Mesodermal cell (in vitro differentiated cells): Measurements from ENCODE around the gene RNF152.

Experiments used
- H3K27ac ChIP-seq: 2 replicates; pipeline ENCODE4 v1.7.0; 2013; ENCODE audit warnings: mild to moderate bottlenecking, low read depth, low read length, moderate library complexity; ENCODE audit not compliant: severe bottlenecking
- H3K36me3 ChIP-seq: 2 replicates; pipeline ENCODE4 v1.7.1; 2013; ENCODE audit warnings: mild to moderate bottlenecking, low read length, moderate library complexity; ENCODE audit not compliant: control insufficient read depth, insufficient read depth
- H3K4me1 ChIP-seq: one replicate; pipeline ENCODE4 v1.7.1; 2013; ENCODE audit warnings: mild to moderate bottlenecking, low read length; ENCODE audit not compliant: insufficient read depth, control insufficient read depth, poor library complexity, severe bottlenecking
- H3K4me3 ChIP-seq: 2 replicates; pipeline ENCODE4 v1.7.0; 2013; ENCODE audit warnings: low read length, control low read depth, mild to moderate bottlenecking; ENCODE audit not compliant: insufficient read depth, poor library complexity, severe bottlenecking; ENCODE audit errors: extremely low read depth
- H3K9me3 ChIP-seq: 2 replicates; pipeline ENCODE4 v1.7.1; 2013; ENCODE audit warnings: mild to moderate bottlenecking, low read length, moderate library complexity; ENCODE audit not compliant: control insufficient read depth
- WGBS, 2 experiments: methylation state at CpG; one replicate each; pipeline ENCODE4 v1.1.5; 2013; ENCODE audit warnings: missing lambda C conversion rate in 2 of 2; ENCODE audit not compliant: insufficient coverage in 2 of 2; 5-methylcytosine and 5-hydroxymethylcytosine counted together

RNF152 gene

GRCh38 chr18:61853855-61854254 lies 39.0 kb downstream of the RNF152 start:
- WGBS, 2 experiments = 93 to 96% methylated on average over 3 of the region's 3 CpGs
- no peak overlapping the region for H3K4me3 ChIP-seq

GRCh38 chr18:61852496-61852895 lies 40.3 kb downstream of the RNF152 start:
- H3K36me3 ChIP-seq = peaks cover 65% of the 10 kb centered on the region
- H3K9me3 ChIP-seq = no peaks in the 10 kb centered on the region
- H3K27ac ChIP-seq = no peak overlapping the region
- WGBS, 2 experiments = 91% methylated on average over 1 of the region's 1 CpG; no CpG with 5 or more reads in 1 of the 2 experiments
- H3K4me3 ChIP-seq = no peak overlapping the region
- peaks cover 34% of the 10 kb centered on the region for H3K4me1 ChIP-seq

More at GRCh38 chr18:61853855-61854254, 39.0 kb downstream of the RNF152 start:
- Histone ChIP-seq H3K9me3 (no peaks in the 10 kb centered on the region), H3K27ac (no peak overlapping the region), H3K4me1 (peaks cover 37% of the 10 kb centered on the region), H3K36me3 (peaks cover 58% of the 10 kb centered on the region)

- Histone ChIP-seq H3K9me3 (no peaks in the 10 kb centered on the region), H3K4me1 (peaks cover 29% of the 10 kb centered on the region), H3K36me3 (peaks cover 69% of the 10 kb centered on the region), H3K4me3 (no peak overlapping the region), H3K27ac (no peak overlapping the region)
- WGBS, 2 experiments = 73 to 100% methylated on average over 1 to 3 of the region's 3 CpGs
These were observed 40.8 kb downstream of the RNF152 start for GRCh38 chr18:61851940-61852451.

GRCh38 chr18:61851279-61851678 lies 41.5 kb downstream of the RNF152 start:
- Histone ChIP-seq H3K4me3 (no peak overlapping the region), H3K4me1 (peaks cover 23% of the 10 kb centered on the region), H3K36me3 (peaks cover 67% of the 10 kb centered on the region), H3K27ac (no peak overlapping the region), H3K9me3 (no peaks in the 10 kb centered on the region)
- WGBS, 2 experiments = 90% methylated on average over 2 of the region's 3 CpGs; no CpG with 5 or more reads in 1 of the 2 experiments

- 93 to 95% methylated on average over 2 of the region's 3 CpGs for WGBS, 2 experiments
- Histone ChIP-seq H3K27ac (no peak overlapping the region), H3K9me3 (no peaks in the 10 kb centered on the region), H3K36me3 (peaks cover 65% of the 10 kb centered on the region), H3K4me1 (peaks cover 23% of the 10 kb centered on the region), H3K4me3 (no peak overlapping the region)
These were observed 42.1 kb downstream of the RNF152 start for GRCh38 chr18:61850756-61851155.

GRCh38 chr18:61847164-61847791 lies 45.5 kb downstream of the RNF152 start:
- H3K4me3 ChIP-seq = no peak overlapping the region
- no peaks in the 10 kb centered on the region for H3K9me3 ChIP-seq
- H3K36me3 ChIP-seq = peaks cover 81% of the 10 kb centered on the region
- WGBS, 2 experiments = 91% methylated on average over 5 to 7 of the region's 7 CpGs
- no peak overlapping the region for H3K27ac ChIP-seq
- H3K4me1 ChIP-seq = peaks cover 3% of the 10 kb centered on the region

- peaks cover 3% of the 10 kb centered on the region for H3K4me1 ChIP-seq
- H3K27ac ChIP-seq = no peak overlapping the region
- H3K4me3 ChIP-seq = no peak overlapping the region
- WGBS, 2 experiments = 93 to 100% methylated on average over 5 to 6 of the region's 7 CpGs
- no peaks in the 10 kb centered on the region for H3K9me3 ChIP-seq
- peaks cover 85% of the 10 kb centered on the region for H3K36me3 ChIP-seq
These were observed 47.6 kb downstream of the RNF152 start for GRCh38 chr18:61845197-61845596.

- 100% methylated on average over 1 of the region's 4 CpGs; no CpG with 5 or more reads in 1 of the 2 experiments for WGBS, 2 experiments
These were observed 48.1 kb downstream of the RNF152 start for GRCh38 chr18:61844726-61845125.

GRCh38 chr18:61842146-61842545 lies 50.7 kb downstream of the RNF152 start:
- peaks cover 87% of the 10 kb centered on the region for H3K36me3 ChIP-seq
- 86 to 93% methylated on average over 2 of the region's 2 CpGs for WGBS, 2 experiments
- H3K4me1 ChIP-seq = no peaks in the 10 kb centered on the region
- no peak overlapping the region for H3K4me3 ChIP-seq
- no peaks in the 10 kb centered on the region for H3K9me3 ChIP-seq
- H3K27ac ChIP-seq = no peak overlapping the region

More at GRCh38 chr18:61844726-61845125, 48.1 kb downstream of the RNF152 start:
- Histone ChIP-seq H3K36me3 (peaks cover 86% of the 10 kb centered on the region), H3K27ac (no peak overlapping the region), H3K4me3 (no peak overlapping the region), H3K4me1 (peaks cover 3% of the 10 kb centered on the region), H3K9me3 (no peaks in the 10 kb centered on the region)

- H3K27ac ChIP-seq = no peak overlapping the region
- no peak overlapping the region for H3K4me3 ChIP-seq
- WGBS, 2 experiments = 69 to 100% methylated on average over 2 to 3 of the region's 3 CpGs
- H3K36me3 ChIP-seq = peaks cover 87% of the 10 kb centered on the region
- no peaks in the 10 kb centered on the region for H3K9me3 ChIP-seq
- no peaks in the 10 kb centered on the region for H3K4me1 ChIP-seq
These were observed 51.1 kb downstream of the RNF152 start for GRCh38 chr18:61841706-61842105.

- no peak overlapping the region for H3K27ac ChIP-seq
- no peaks in the 10 kb centered on the region for H3K4me1 ChIP-seq
- no peak overlapping the region for H3K4me3 ChIP-seq
- 100% methylated on average over 1 of the region's 1 CpG; no CpG with 5 or more reads in 1 of the 2 experiments for WGBS, 2 experiments
- H3K36me3 ChIP-seq = peaks cover 89% of the 10 kb centered on the region
- no peaks in the 10 kb centered on the region for H3K9me3 ChIP-seq
These were observed 52.5 kb downstream of the RNF152 start for GRCh38 chr18:61840324-61840723.
